Measurements from ENCODE around the gene LZTS2.

- no peak for TF ChIP-seq CTCF (IDR thresholded peaks at IDR 0.05)
- TF ChIP-seq EP300 (IDR thresholded peaks at IDR 0.05) = no peak
These were observed 13.0 kb upstream of the LZTS2 start for GRCh38 chr10:100986623-100986951.
